SK-N-SH (cell line): ENCODE data around the gene EFCAB11. TPM values are rescaled to one million over a fixed set of nuclear protein-coding genes. Genes with fewer than 3 reads are reported as not detected.

Experiments
- CTCF ChIA-PET: fragments of 300-600, 350-600 bp; formaldehyde crosslinking; extraction: SDS; loops from one replicate; lab custom pipeline; 2021; lab: Yijun Ruan, JAX
- POLR2A ChIA-PET: fragments of 350-600 bp; sonication (Branson Sonifier 250); formaldehyde crosslinking; extraction: SDS; loops from one replicate; lab custom pipeline; 2020; ENCODE audit warnings: antibody characterized with exemption, inconsistent platforms; lab: Yijun Ruan, JAX
- DNase-seq: peaks from one replicate; pipeline ENCODE4 v3.0.0; 2012
- H2AFZ ChIP-seq: fragments of 200-600 bp; sonication (generic); 2 replicates; pipeline ENCODE4 v1.8.1; 2016; ENCODE audit warnings: antibody characterized with exemption, mild to moderate bottlenecking, low read depth
- H3F3A ChIP-seq: fragments of 200-600 bp; sonication (generic); replicated peaks from 2 replicates; pipeline ENCODE3; 2016; ENCODE audit warnings: antibody characterized with exemption, mild to moderate bottlenecking; ENCODE audit not compliant: insufficient read depth
- H3K27ac ChIP-seq, 2 experiments: fragments of 200-500 bp in 1 of 2; fragments of 200-600 bp in 1 of 2; sonication (Bioruptor generic) in 1 of 2; sonication (generic), shearing (Covaris generic) in 1 of 2; 2 replicates each; pipeline versions ENCODE4 v1.5.1 to v1.6.1; 2014 to 2016; ENCODE audit warnings: low read depth in 2 of 2, inconsistent platforms in 1 of 2, low read length in 1 of 2, mild to moderate bottlenecking in 1 of 2, mixed read lengths in 1 of 2
- H3K27me3 ChIP-seq: fragments of 200-600 bp; sonication (generic), shearing (Covaris generic); 2 replicates; pipeline ENCODE4 v1.6.1; 2016; ENCODE audit warnings: mixed run types; ENCODE audit not compliant: insufficient read depth
- H3K36me3 ChIP-seq, 2 experiments: fragments of 200-500 bp in 1 of 2; fragments of 200-600 bp in 1 of 2; sonication (Bioruptor generic) in 1 of 2; sonication (generic) in 1 of 2; replicated peaks in 1 of 2; 2 replicates each; pipeline versions ENCODE3 to v1.5.1; 2014 to 2016; ENCODE audit warnings: low read length in 1 of 2, mild to moderate bottlenecking in 1 of 2; ENCODE audit not compliant: insufficient read depth in 2 of 2, control insufficient read depth in 1 of 2
- H3K4me1 ChIP-seq, 2 experiments: fragments of 200-500 bp in 1 of 2; fragments of 200-600 bp in 1 of 2; sonication (Bioruptor generic) in 1 of 2; sonication (generic), shearing (Covaris generic) in 1 of 2; 2 replicates each; pipeline versions ENCODE4 v1.5.1 to v1.6.1; 2014 to 2016; ENCODE audit warnings: low read depth in 1 of 2, low read length in 1 of 2, mixed run types in 1 of 2; ENCODE audit not compliant: insufficient read depth in 2 of 2, control insufficient read depth in 1 of 2
- H3K4me2 ChIP-seq: fragments of 200-600 bp; sonication (generic), shearing (Covaris generic); 2 replicates; pipeline ENCODE4 v1.6.1; 2017; ENCODE audit warnings: mixed run types
- H3K4me3 ChIP-seq, 2 experiments: fragments of 200-500 bp in 1 of 2; fragments of 200-600 bp in 1 of 2; sonication (Bioruptor generic) in 1 of 2; sonication (generic), shearing (Covaris generic) in 1 of 2; 2 replicates each; pipeline versions ENCODE4 v1.5.1 to v1.8.1; 2014 to 2016; ENCODE audit warnings: low read depth in 2 of 2, inconsistent platforms in 1 of 2, low read length in 1 of 2, mild to moderate bottlenecking in 1 of 2, mixed read lengths in 1 of 2, moderate library complexity in 1 of 2
- H3K79me2 ChIP-seq: fragments of 200-600 bp; sonication (generic); 2 replicates; pipeline ENCODE4 v1.8.1; 2017; ENCODE audit warnings: mild to moderate bottlenecking; ENCODE audit not compliant: insufficient read depth
- H3K9ac ChIP-seq: fragments of 200-600 bp; sonication (generic); 2 replicates; pipeline ENCODE4 v1.6.1; 2017; ENCODE audit warnings: mixed run types
- H3K9me2 ChIP-seq: fragments of 200-600 bp; sonication (generic); 2 replicates; pipeline ENCODE4 v1.6.1; 2017; ENCODE audit warnings: mixed run types
- H3K9me3 ChIP-seq: fragments of 200-600 bp; sonication (generic); 2 replicates; pipeline ENCODE4 v1.6.1; 2017; ENCODE audit warnings: mixed run types, mild to moderate bottlenecking, moderate library complexity
- H4K20me1 ChIP-seq: fragments of 200-600 bp; sonication (generic); 2 replicates; pipeline ENCODE4 v1.6.1; 2017; ENCODE audit warnings: mild to moderate bottlenecking, mixed run types; ENCODE audit not compliant: insufficient read depth
- CHD2 ChIP-seq: fragments of 150-350 bp; IDR thresholded peaks from 2 replicates; pipeline ENCODE4 v1.6.1; 2018; ENCODE audit warnings: low read length; ENCODE audit not compliant: partially characterized antibody
- EP300 ChIP-seq, 2 experiments: IDR thresholded peaks; 2 replicates each; pipeline versions ENCODE4 v1.4.0 to v1.6.1; 2012; ENCODE audit warnings: borderline replicate concordance in 1 of 2, low read depth in 1 of 2, low read length in 1 of 2
- EZH2phosphoT487 ChIP-seq: fragments of 200-600 bp; sonication (generic); IDR thresholded peaks from 2 replicates; pipeline ENCODE4 v1.6.1; 2017; ENCODE audit warnings: low read depth, mixed run types, mild to moderate bottlenecking, antibody characterized with exemption, moderate library complexity, borderline replicate concordance
- FOXM1 ChIP-seq: IDR thresholded peaks from 2 replicates; pipeline ENCODE4 v1.4.0; 2012; ENCODE audit warnings: low read depth, mild to moderate bottlenecking
- GABPA ChIP-seq: IDR thresholded peaks from 2 replicates; pipeline ENCODE4 v1.4.0; 2012; ENCODE audit warnings: low read depth, mild to moderate bottlenecking
- GATA2 ChIP-seq: sonication (generic); formaldehyde crosslinking; IDR thresholded peaks from 2 replicates; pipeline ENCODE4 v1.5.0; 2020; ENCODE audit warnings: mild to moderate bottlenecking, missing genetic modification reagents
- IRF3 ChIP-seq: fragments of 150-350 bp; IDR thresholded peaks from 2 replicates; pipeline ENCODE4 v1.6.1; 2016; ENCODE audit warnings: mild to moderate bottlenecking, low read depth, low read length
- MEF2A ChIP-seq: IDR thresholded peaks from 2 replicates; pipeline ENCODE4 v1.4.0; 2012; ENCODE audit warnings: low read depth, borderline replicate concordance
- MXI1 ChIP-seq: IDR thresholded peaks from 2 replicates; pipeline ENCODE4 v1.6.1; 2012; ENCODE audit warnings: mild to moderate bottlenecking, low read depth, low read length, improper control_type of control experiment
- NFIC ChIP-seq: IDR thresholded peaks from 2 replicates; pipeline ENCODE4 v1.4.0; 2012; ENCODE audit warnings: borderline replicate concordance
- POLR2AphosphoS5 ChIP-seq: IDR thresholded peaks from 2 replicates; pipeline ENCODE4 v1.6.1; 2012; ENCODE audit warnings: low read depth, low read length
- RAD21 ChIP-seq: IDR thresholded peaks from 2 replicates; pipeline ENCODE4 v1.6.1; 2012; ENCODE audit warnings: mild to moderate bottlenecking, low read length
- RCOR1 ChIP-seq: fragments of 150-350 bp; IDR thresholded peaks from 2 replicates; pipeline ENCODE4 v1.6.1; 2017; ENCODE audit warnings: antibody characterized with exemption, low read length
- REST ChIP-seq: IDR thresholded peaks from 2 replicates; pipeline ENCODE4 v1.6.1; 2012; ENCODE audit warnings: mild to moderate bottlenecking, low read depth, low read length, moderate library complexity
- RFX5 ChIP-seq: IDR thresholded peaks from 2 replicates; pipeline ENCODE4 v1.6.1; 2012; ENCODE audit warnings: mild to moderate bottlenecking, improper control_type of control experiment, low read length
- SIN3A ChIP-seq: IDR thresholded peaks from 2 replicates; pipeline ENCODE4 v1.6.1; 2012; ENCODE audit warnings: low read depth, mild to moderate bottlenecking, low read length, moderate library complexity, borderline replicate concordance
- SMC3 ChIP-seq: IDR thresholded peaks from 2 replicates; pipeline ENCODE4 v1.6.1; 2012; ENCODE audit warnings: low read depth, low read length, improper control_type of control experiment
- TEAD4 ChIP-seq: IDR thresholded peaks from 2 replicates; pipeline ENCODE4 v1.4.0; 2012; ENCODE audit warnings: mild to moderate bottlenecking, borderline replicate concordance; ENCODE audit not compliant: insufficient read depth
- YY1 ChIP-seq: IDR thresholded peaks from 2 replicates; pipeline ENCODE4 v1.4.0; 2012; ENCODE audit warnings: low read depth, mild to moderate bottlenecking
- ZBTB33 ChIP-seq: IDR thresholded peaks from 2 replicates; pipeline ENCODE4 v1.4.0; 2012; ENCODE audit warnings: low read depth, borderline replicate concordance
- WGBS: methylation state at CpG from one replicate; pipeline ENCODE4 v1.1.6; 2017; ENCODE audit warnings: low lambda C conversion rate; 5-methylcytosine and 5-hydroxymethylcytosine counted together
- polyA plus RNA-seq, 3 experiments: library from polyadenylated mRNA; depleted of rRNA; stranded (reverse); fragments of >200 nt; gene quantifications; 2 replicates each; pipeline ENCODE4 v1.2.3, GENCODE V29; 2012

The EFCAB11 gene
- polyA plus RNA-seq, 1 of the 3 experiments (the other 2 are of a cell fraction) = 3.9 TPM

GRCh38 chr14:89760086-89760485, 194.4 kb downstream of the EFCAB11 start:
- H3K79me2 ChIP-seq = no peaks in the 10 kb centered on the region
- H3K9ac ChIP-seq = no peak overlapping the region
- no peak overlapping the region for H3K27ac ChIP-seq
- H3K36me3 ChIP-seq = no peaks in the 10 kb centered on the region
- no peak overlapping the region for H3K4me3 ChIP-seq
- ChIA-PET POLR2A (interaction anchor here (0.7 kb wide), 1 partner anchor 42 kb away, joined by 3 read pairs; no protein-coding TSS in a partner anchor), CTCF (interaction anchor here (1.8 kb wide), 1 partner anchor 14 kb away, joined by 4 read pairs; no protein-coding TSS in a partner anchor)
- H3K9me3 ChIP-seq = no peaks in the 10 kb centered on the region
- H3K27me3 ChIP-seq = no peaks in the 10 kb centered on the region
- H3K4me1 ChIP-seq = peaks cover 0 to 3% of the 10 kb centered on the region in 2 experiments; a peak in 2 of 4 replicates
- 52% methylated on average over 7 of the region's 7 CpGs for WGBS
- no peak overlapping the region for H3K4me2 ChIP-seq
- no peaks in the 10 kb centered on the region for H3F3A ChIP-seq
- H2AFZ ChIP-seq = no peak overlapping the region
- H4K20me1 ChIP-seq = no peaks in the 10 kb centered on the region
- H3K9me2 ChIP-seq = no peaks in the 10 kb centered on the region
- no peak for TF ChIP-seq GABPA
- no peak for TF ChIP-seq RFX5
- no peak for TF ChIP-seq CHD2
- no peak for TF ChIP-seq SMC3
- no peak for TF ChIP-seq ZBTB33
- no peak for TF ChIP-seq RCOR1
- TF ChIP-seq FOXM1 = no peak
- TF ChIP-seq MXI1 = no peak
- TF ChIP-seq GATA2 (CRISPR knock-in tag) = no peak
- no peak for TF ChIP-seq SIN3A
- TF ChIP-seq IRF3 = no peak
- TF ChIP-seq MEF2A = no peak
- no peak for TF ChIP-seq NFIC
- TF ChIP-seq POLR2AphosphoS5 = no peak
- DNase-seq = no peak

- H3K27me3 ChIP-seq = no peaks in the 10 kb centered on the region
- no peak overlapping the region for H3K9ac ChIP-seq
- POLR2A ChIA-PET = no interaction called here
- H3K9me3 ChIP-seq = no peaks in the 10 kb centered on the region
- no peak for DNase-seq
- H3F3A ChIP-seq = no peaks in the 10 kb centered on the region
- H3K4me2 ChIP-seq = no peak overlapping the region
- H3K4me1 ChIP-seq = peaks cover 0 to 3% of the 10 kb centered on the region in 2 experiments; a peak in 2 of 4 replicates
- H3K4me3 ChIP-seq = no peak overlapping the region
- no peak overlapping the region for H3K27ac ChIP-seq
- no peak overlapping the region for H2AFZ ChIP-seq
- H3K79me2 ChIP-seq = no peaks in the 10 kb centered on the region
- WGBS = 45% methylated on average over 5 of the region's 5 CpGs
- no peaks in the 10 kb centered on the region for H3K9me2 ChIP-seq
- TF ChIP-seq TEAD4 (no peak), YY1 (no peak), EP300 (IDR thresholded peaks at IDR 0.05; ENCODE audit: borderline replicate concordance in 1 of 2, low read depth in 1 of 2, low read length in 1 of 2) (no peak), RFX5 (no peak), FOXM1 (no peak), MEF2A (no peak), REST (no peak), EZH2phosphoT487 (no peak), RAD21 (no peak)
- TF ChIP-seq, all 33 proteins: peak for 0
- no peaks in the 10 kb centered on the region for H4K20me1 ChIP-seq
- CTCF ChIA-PET = no interaction called here
- no peaks in the 10 kb centered on the region for H3K36me3 ChIP-seq
These were observed 197.1 kb downstream of the EFCAB11 start for GRCh38 chr14:89757313-89757939.
